Measurements from ENCODE around the gene PUSL1. TPM values are rescaled to one million over a fixed set of nuclear protein-coding genes. Genes with fewer than 3 reads are reported as not detected.

The PUSL1 gene
- total RNA-seq, 1 donor from 2014 or later = 35.2 TPM

DNA sequence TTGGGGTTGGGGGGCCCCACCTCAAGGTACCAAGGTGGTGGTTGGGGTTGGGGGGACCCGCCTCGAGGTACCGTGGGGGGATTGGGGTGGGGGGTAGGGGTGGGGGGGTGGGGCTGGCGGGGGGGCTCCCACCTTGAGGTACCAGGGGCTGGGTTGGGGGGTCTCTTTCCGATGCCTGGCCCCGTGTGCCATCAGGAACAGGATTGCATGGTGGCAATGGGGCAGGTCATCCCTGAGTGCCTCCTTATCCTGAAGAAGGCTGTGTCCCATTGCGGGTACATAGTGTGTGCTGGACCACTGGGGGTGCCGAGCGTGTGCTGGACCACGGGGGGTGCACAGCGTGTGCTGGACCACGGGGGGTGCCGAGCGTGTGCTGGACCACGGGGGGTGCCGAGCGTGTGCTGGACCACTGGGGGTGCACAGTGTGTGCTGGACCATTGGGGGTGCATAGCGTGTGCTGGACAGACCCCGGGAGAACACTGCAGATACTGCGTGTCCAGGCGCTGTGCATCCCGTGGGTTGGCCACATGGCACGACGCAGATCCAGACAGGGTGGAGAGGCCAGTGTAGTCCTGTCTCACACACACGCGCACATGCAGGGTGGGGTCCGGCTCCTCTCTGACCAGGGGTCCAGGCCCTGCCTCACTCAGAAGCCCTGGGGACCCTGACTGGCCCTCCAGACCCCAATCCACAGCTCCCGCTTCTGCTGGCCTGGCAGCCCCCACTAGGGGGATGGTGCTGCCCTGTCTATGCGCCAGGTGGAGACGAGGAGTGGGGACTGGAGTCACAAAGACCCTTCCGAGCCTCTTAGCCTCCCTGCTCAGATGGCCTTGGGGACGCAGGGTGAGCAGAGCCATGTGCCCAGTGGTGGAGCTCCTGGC is 23.9 kb upstream of the PUSL1 start:
- no peaks in the 10 kb centered on the region for H3K9me3 Mint-ChIP-seq
- intact Hi-C loops (cut with micrococcal nuclease) = no loop called here
- no peak for DNase-seq
- no peaks in the 10 kb centered on the region for H3K27me3 Mint-ChIP-seq
- H3K4me1 Mint-ChIP-seq = peaks cover 2% of the 10 kb centered on the region
- H3K27ac Mint-ChIP-seq = no peak overlapping the region
- H3K36me3 Mint-ChIP-seq (ENCODE audit: low read depth) = no peaks in the 10 kb centered on the region
- H3K4me3 Mint-ChIP-seq = no peak overlapping the region

DNA sequence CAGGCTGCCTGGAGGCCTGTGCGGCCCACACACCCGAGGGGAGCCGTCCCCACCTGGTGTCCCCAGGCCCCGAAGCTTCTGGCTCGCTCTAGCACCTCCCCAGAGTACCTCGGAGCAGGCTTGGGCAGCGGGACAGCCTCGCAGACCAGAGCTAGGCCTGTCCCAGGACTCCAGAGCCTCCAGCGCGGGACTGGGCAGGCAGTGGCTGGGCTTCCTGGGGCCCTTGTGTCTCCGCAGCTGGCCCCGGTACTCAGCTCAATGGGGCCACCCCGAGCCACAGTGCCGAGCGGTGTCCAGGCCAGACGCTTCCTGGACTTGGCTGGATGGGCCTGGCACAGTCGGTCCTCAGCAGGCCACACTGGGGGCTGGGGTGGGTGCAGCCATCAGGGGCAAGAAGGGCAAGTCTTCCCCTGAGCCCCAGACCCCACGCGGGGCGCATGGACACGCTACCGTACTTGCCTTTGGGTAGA is 23.3 kb upstream of the PUSL1 start:
- Mint-ChIP-seq H3K4me1 (peaks cover 3% of the 10 kb centered on the region), H3K27ac (no peak overlapping the region), H3K9me3 (no peaks in the 10 kb centered on the region), H3K27me3 (no peaks in the 10 kb centered on the region), H3K36me3 (ENCODE audit: low read depth) (no peaks in the 10 kb centered on the region), H3K4me3 (no peak overlapping the region)
- no peak for DNase-seq
- intact Hi-C loops (cut with micrococcal nuclease) = no loop called here

DNA sequence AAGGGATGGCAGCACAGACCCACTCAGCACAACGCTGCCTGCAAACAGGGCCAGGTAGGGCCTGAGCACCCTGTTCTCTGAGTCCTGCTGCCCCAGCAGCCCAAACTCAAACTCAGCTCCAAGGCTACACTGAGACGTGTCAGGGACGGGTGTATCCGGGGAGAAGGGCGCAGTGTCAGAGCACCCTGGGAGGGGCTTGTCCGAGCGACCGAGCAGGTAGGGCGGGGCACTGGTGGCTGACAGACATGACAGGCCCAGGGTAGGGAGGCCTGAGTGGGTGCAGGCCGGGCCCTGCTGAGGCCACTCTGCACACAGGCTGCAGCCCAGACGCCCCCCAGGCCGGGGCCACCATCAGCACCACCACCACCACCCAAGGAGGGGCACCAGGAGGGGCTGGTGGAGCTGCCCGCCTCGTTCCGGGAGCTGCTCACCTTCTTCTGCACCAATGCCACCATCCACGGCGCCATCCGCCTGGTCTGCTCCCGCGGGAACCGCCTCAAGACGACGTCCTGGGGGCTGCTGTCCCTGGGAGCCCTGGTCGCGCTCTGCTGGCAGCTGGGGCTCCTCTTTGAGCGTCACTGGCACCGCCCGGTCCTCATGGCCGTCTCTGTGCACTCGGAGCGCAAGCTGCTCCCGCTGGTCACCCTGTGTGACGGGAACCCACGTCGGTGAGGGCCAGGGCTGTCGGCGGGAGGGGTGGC is 22.6 kb upstream of the PUSL1 start:
- Mint-ChIP-seq H3K4me3 (no peak overlapping the region), H3K36me3 (ENCODE audit: low read depth) (no peaks in the 10 kb centered on the region), H3K27me3 (no peaks in the 10 kb centered on the region), H3K27ac (no peak overlapping the region), H3K4me1 (peaks cover 4% of the 10 kb centered on the region), H3K9me3 (no peaks in the 10 kb centered on the region)
- DNase-seq = no peak
- intact Hi-C loops (cut with micrococcal nuclease) = no loop called here

DNA sequence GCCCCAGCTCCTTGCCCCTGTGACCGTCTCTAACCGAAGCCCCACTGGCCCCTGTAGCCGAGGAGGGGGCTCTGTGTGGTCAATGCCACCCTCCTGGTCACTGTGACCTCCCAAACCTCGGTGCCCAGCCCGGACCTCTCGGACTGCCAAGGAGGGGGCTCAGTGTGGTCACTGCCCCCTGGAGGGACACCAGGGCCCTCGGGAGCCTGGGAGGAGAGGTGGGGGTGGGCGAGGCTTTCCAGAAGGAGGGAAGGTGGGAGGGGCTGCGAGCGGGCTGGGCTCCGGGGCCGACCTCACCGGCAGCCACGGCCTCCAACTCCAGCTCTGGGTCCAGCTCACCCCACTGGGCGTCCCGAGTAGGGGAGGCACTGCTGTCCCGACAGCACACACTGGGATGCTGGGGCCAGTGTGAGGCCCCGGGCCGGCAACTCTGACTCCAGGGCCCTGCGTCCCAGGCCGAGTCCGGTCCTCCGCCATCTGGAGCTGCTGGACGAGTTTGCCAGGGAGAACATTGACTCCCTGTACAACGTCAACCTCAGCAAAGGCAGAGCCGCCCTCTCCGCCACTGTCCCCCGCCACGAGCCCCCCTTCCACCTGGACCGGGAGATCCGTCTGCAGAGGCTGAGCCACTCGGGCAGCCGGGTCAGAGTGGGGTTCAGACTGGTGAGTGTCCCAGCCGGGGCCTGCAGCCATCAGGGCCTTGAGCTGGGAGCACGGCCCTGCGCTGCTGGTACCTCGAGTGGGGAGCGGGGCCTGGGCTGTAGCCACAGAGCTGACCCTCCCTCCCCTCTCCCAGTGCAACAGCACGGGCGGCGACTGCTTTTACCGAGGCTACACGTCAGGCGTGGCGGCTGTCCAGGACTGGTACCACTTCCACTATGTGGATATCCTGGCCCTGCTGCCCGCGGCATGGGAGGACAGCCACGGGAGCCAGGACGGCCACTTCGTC is 21.8 kb upstream of the PUSL1 start:
- no peaks in the 10 kb centered on the region for H3K9me3 Mint-ChIP-seq
- H3K27ac Mint-ChIP-seq = no peak overlapping the region
- intact Hi-C loops (cut with micrococcal nuclease) = no loop called here
- peaks cover 4% of the 10 kb centered on the region for H3K4me1 Mint-ChIP-seq
- DNase-seq = no peak
- H3K4me3 Mint-ChIP-seq = no peak overlapping the region
- no peaks in the 10 kb centered on the region for H3K27me3 Mint-ChIP-seq
- H3K36me3 Mint-ChIP-seq (ENCODE audit: low read depth) = no peaks in the 10 kb centered on the region

DNA sequence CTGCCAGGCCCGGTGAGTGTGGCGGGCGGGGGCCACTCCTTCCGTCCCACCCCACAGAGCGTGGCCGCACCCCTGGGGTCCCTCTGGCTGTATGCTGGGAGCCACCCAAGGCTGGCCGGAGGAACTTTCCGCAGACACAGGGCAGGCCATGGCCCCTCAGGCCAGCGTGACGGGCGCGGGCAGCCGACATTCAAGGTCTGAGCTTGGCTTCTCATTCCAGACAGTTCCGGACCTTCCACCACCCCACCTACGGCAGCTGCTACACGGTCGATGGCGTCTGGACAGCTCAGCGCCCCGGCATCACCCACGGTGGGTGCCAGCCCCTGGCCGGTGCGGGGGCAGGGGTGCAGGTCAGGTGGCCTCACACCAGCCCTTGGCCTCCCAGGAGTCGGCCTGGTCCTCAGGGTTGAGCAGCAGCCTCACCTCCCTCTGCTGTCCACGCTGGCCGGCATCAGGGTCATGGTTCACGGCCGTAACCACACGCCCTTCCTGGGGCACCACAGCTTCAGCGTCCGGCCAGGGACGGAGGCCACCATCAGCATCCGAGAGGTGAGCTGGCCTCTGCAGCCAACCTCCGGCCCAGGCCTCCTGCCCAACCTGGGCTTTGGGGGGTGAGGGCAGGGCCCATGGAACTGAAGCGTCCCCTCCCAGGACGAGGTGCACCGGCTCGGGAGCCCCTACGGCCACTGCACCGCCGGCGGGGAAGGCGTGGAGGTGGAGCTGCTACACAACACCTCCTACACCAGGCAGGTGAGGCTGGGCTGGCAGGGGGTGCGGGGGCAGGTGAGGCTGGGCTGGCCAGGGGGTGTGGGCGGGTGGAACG is 20.9 kb upstream of the PUSL1 start:
- H3K4me3 Mint-ChIP-seq = no peak overlapping the region
- H3K9me3 Mint-ChIP-seq = no peaks in the 10 kb centered on the region
- no peaks in the 10 kb centered on the region for H3K27me3 Mint-ChIP-seq
- no peak overlapping the region for H3K27ac Mint-ChIP-seq
- no peak for DNase-seq
- H3K36me3 Mint-ChIP-seq (ENCODE audit: low read depth) = no peaks in the 10 kb centered on the region
- H3K4me1 Mint-ChIP-seq = peaks cover 7% of the 10 kb centered on the region
- intact Hi-C loops (cut with micrococcal nuclease) = no loop called here

DNA sequence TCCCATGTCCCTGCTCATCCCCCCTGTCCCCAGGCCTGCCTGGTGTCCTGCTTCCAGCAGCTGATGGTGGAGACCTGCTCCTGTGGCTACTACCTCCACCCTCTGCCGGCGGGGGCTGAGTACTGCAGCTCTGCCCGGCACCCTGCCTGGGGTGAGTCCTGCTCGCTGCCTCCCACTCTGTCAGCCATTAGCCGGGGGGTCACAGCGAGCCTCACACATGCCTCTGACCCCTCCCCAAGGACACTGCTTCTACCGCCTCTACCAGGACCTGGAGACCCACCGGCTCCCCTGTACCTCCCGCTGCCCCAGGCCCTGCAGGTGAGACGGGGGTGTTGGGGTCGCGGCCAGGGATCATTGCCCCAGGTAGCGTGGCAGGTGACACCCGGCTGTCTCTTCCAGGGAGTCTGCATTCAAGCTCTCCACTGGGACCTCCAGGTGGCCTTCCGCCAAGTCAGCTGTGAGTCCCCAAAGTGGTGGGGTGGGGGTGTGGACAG is 18.1 kb upstream of the PUSL1 start:
- intact Hi-C loops (cut with micrococcal nuclease) = loop anchor here (1.0 to 5.0 kb wide), 2 partner anchors 168 to 258 kb away; no protein-coding TSS in a partner anchor
- H3K27me3 Mint-ChIP-seq = no peaks in the 10 kb centered on the region
- no peak overlapping the region for H3K27ac Mint-ChIP-seq
- H3K36me3 Mint-ChIP-seq (ENCODE audit: low read depth) = peaks cover 2% of the 10 kb centered on the region
- H3K4me3 Mint-ChIP-seq = no peak overlapping the region
- H3K9me3 Mint-ChIP-seq = no peaks in the 10 kb centered on the region
- peaks cover 4% of the 10 kb centered on the region for H3K4me1 Mint-ChIP-seq
- peak; percentile 93 for DNase-seq

DNA sequence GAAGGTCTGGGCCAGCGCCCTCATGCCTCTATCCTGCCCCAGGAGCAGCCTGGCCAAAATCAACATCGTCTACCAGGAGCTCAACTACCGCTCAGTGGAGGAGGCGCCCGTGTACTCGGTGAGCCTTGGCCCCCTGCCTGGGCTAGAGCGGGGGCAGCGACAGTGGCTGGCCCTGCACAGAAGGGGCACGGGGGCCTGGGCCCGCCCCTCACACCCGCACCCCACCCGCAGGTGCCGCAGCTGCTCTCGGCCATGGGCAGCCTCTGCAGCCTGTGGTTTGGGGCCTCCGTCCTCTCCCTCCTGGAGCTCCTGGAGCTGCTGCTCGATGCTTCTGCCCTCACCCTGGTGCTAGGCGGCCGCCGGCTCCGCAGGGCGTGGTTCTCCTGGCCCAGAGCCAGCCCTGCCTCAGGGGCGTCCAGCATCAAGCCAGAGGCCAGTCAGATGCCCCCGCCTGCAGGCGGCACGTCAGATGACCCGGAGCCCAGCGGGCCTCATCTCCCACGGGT is 17.3 kb upstream of the PUSL1 start:
- H3K9me3 Mint-ChIP-seq = no peaks in the 10 kb centered on the region
- no peak for DNase-seq
- peaks cover 2% of the 10 kb centered on the region for H3K36me3 Mint-ChIP-seq (ENCODE audit: low read depth)
- peaks cover 4% of the 10 kb centered on the region for H3K4me1 Mint-ChIP-seq
- intact Hi-C loops (cut with micrococcal nuclease) = loop anchor here (5.0 kb wide), 1 partner anchor 259 kb away; no protein-coding TSS in a partner anchor
- H3K27me3 Mint-ChIP-seq = no peaks in the 10 kb centered on the region
- no peak overlapping the region for H3K27ac Mint-ChIP-seq
- H3K4me3 Mint-ChIP-seq = no peak overlapping the region

DNA sequence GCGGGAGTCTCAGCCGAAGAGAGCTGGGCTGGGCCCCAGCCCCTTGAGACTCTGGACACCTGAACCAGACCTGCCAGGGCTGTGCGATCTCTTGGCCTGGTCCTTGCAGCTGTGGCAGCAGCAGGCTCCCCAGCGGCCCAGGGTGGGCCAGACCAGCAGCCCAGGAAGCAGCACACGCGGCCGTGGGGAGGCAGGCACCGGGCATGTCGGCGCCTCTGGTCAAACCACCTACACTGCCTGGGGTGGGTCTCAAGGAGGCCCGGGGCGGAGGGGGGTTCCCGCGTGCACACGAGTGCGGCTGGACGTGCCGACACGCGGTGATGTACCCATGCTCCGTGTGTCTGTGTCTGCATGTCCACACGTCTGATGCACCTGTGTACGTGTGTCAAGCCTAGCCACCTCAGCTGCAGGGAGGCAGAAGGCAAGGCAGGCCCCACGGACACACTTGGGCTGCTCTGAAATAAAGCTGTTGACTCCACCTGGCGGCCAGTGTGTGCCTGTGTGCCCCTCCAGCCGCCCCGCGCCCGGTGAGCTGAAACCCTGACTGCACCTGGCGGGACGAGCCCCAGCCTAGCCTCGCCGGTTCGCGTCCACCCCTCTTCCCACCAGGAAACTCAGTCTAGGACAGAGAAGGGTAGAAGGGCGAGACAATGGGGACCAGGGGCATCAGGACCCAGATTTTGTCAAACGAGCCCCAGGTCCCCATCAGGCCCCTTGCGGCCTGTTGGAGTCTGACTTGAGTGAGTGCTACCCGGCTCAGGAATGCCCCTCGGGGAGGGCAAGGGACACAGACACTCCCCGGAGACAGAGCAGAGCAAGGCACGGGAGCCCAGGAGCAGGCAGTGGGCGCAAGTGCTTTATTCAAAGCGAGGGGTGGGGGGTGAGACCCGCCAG is 16.6 kb upstream of the PUSL1 start:
- DNase-seq = peak; percentile 89
- Mint-ChIP-seq H3K36me3 (ENCODE audit: low read depth) (peaks cover 2% of the 10 kb centered on the region), H3K9me3 (no peaks in the 10 kb centered on the region), H3K27ac (no peak overlapping the region), H3K27me3 (no peaks in the 10 kb centered on the region), H3K4me1 (peaks cover 4% of the 10 kb centered on the region), H3K4me3 (no peak overlapping the region)
- intact Hi-C loops (cut with micrococcal nuclease) = loop anchor here (5.0 kb wide), 1 partner anchor 259 kb away; no protein-coding TSS in a partner anchor

DNA sequence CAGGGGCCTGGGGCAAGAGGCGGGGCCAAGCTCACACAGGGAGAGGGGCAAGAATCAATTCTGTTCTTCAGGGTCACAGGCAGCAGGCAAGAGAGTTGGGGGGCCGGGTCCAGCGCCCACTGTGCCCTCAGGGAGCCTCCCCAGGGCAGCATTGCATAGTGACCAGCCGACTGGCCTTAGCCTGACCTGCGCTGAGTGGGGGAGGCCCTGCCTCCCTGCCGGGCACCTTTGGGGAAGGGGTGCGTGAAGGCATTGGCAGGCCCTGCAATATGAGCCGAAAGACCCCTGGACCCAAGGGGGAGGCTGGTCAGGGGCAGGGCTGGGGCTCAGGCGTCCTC is 16.0 kb upstream of the PUSL1 start:
- no peak overlapping the region for H3K27ac Mint-ChIP-seq
- no peaks in the 10 kb centered on the region for H3K27me3 Mint-ChIP-seq

DNA sequence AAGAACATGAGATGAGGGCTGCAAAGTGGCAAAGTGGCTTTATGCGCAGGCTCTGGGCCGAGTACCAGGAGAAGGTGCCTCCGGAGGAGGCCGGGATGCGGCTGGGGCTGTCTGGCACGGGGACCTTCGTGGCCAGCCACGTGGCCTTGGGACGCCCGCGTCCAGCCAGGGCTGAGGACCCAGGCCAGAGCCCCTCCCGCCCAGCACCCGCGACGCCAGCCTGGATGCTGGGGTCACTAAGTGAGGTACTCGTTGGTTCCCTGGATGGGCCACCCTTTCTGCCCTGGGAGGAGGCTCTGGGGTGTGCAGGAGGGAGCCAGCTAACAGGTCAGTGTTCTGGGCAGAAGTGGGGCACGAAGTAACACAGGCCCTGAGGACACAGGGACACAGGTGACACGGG is 15.5 kb upstream of the PUSL1 start:
- no peak overlapping the region for H3K27ac Mint-ChIP-seq

More for the DNA sequence above, 16.0 kb upstream of the PUSL1 start:
- Mint-ChIP-seq H3K36me3 (ENCODE audit: low read depth) (peaks cover 2% of the 10 kb centered on the region), H3K4me1 (peaks cover 4% of the 10 kb centered on the region), H3K4me3 (no peak overlapping the region), H3K9me3 (no peaks in the 10 kb centered on the region)
- intact Hi-C loops (cut with micrococcal nuclease) = loop anchor here (5.0 kb wide), 1 partner anchor 260 kb away; no protein-coding TSS in a partner anchor
- no peak for DNase-seq

DNA sequence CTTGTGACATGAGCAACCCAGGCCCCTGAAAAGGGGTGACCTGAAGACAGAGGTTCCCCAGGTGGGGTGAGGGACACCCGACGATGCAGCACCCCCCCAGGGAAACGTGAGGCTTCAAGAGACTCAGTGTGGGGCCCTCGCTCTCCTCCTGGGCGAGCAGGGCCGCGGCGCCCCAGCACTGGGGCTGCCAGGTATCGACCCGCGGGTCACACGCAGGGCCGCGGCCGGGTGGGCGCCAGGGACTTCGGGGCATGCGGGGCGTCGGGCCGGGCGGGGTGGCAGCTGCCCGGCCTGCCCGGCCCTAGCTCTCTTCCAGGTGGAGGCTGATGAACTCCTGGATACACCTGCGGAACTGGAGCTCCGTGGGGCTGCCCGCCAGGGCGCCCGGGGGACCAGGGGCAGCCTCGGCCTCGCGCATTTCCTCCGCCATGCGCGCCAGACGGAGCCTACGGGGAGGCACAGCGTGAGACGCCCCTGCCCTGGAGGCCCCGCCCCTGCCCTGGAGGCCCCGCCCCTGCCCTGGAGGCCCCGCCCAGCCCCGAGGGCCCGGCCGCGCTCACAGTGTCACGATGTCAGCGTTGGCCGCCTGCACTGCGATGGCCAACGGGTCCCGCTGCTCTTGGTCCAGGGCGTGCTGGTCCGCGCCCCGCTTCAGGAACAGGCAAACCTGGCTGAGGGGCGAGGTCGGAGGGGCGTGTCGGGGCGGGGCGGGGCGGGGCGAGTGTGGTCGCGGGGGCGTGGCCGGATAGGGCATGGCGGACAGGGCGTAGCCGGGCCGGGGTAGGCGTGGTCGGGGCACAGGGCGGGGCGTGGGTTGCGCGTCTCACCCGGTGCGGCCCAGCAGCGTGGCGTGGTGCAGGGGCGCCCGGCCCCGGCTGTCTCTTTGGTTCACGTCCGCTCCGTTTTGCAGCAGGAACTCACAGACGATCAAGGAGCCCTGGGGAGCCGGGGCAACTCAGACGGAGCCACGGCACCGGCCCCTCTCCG is 14.8 kb upstream of the PUSL1 start:
- Mint-ChIP-seq H3K9me3 (no peaks in the 10 kb centered on the region), H3K4me3 (no peak overlapping the region), H3K27me3 (no peaks in the 10 kb centered on the region), H3K36me3 (ENCODE audit: low read depth) (peaks cover 2% of the 10 kb centered on the region), H3K27ac (no peak overlapping the region), H3K4me1 (peaks cover 4% of the 10 kb centered on the region)
- intact Hi-C loops (cut with micrococcal nuclease) = loop anchor here (5.0 kb wide), 1 partner anchor 261 kb away; no protein-coding TSS in a partner anchor
- no peak for DNase-seq

More for the DNA sequence above, 15.5 kb upstream of the PUSL1 start:
- Mint-ChIP-seq H3K4me1 (peaks cover 4% of the 10 kb centered on the region), H3K9me3 (no peaks in the 10 kb centered on the region), H3K27me3 (no peaks in the 10 kb centered on the region), H3K4me3 (no peak overlapping the region), H3K36me3 (ENCODE audit: low read depth) (peaks cover 2% of the 10 kb centered on the region)
- intact Hi-C loops (cut with micrococcal nuclease) = loop anchor here (5.0 kb wide), 1 partner anchor 261 kb away; no protein-coding TSS in a partner anchor
- DNase-seq = no peak
